Measurements from ENCODE around the gene SUN5. TPM values are rescaled to one million over a fixed set of nuclear protein-coding genes. Genes with fewer than 3 reads are reported as not detected.

The SUN5 gene
- total RNA-seq, 1 experiment from 2014 or later, result not detected

DNA sequence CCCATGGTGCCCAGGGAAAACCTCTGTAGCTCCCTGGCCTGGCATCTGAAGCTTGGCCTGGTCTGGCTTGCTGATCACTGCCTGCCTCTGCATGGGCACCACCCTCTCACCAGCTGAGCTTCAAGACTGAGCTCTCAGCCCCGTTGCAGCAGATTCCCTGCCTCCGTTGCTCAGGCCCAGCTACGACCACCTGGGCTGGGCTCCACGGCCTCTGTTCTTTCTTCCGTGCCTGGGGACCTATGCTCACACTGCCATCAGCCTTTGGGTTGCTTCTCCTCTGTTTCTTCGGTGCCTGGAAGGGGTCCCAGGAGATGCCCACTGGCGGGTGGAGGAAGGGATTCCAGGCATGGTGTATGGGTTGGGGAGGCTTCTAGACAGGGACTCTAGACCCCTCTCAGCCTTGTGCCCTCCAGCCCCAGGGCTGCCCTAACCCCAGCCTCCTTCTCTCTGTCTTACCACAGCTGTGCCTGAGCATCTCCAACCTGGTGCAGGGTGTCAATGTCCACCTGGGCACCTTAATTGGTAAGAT is 12.4 kb upstream of the SUN5 start:
- in situ Hi-C loops (cut with HindIII; ENCODE audit: low sequenced_read_pairs), result no loop called here
- DNase-seq (ENCODE audit: low spot score), result no peak

DNA sequence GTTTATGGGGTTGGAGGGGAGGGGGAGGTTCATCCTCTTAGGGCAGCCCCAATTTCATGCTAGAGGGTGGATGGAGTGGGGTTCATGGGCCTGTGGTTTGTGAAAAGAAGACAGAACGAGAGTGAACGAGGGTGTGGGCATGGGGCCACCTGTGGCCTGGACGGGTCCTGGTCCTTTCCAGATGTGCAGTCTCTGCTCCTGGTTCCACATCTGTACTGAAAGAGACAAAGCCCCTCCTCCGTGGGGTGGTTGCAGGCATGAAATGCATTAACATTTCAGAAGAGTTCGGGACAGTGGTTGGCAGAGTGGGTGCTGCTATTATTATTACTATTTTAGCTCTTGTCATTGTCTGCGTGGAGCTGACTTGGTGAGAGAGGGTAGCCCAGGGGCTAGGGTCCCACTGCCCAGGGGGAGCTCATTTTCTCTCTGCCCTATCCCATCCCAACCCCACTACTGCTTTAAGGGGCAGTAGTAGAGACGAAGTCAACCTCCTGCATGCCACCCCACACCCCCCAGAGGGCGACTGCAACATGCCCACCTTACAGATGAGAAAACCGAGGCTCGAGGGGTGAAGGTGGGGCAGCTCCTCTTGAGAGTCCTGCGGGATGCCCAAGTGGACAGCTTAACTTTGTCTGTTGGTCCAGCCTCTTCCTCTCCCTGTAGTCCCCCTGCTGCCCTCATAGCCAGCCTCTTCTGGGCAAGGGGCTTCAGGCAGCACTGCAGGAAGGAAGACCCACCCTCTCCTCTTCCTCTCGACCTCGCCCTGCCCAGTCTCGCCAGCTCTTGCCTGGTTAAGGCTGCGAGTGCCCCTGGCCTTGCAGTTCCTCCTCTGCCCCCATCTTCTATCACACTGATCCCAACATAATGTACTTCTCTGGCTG is 11.7 kb upstream of the SUN5 start:
- in situ Hi-C loops (cut with HindIII; ENCODE audit: low sequenced_read_pairs), result no loop called here
- DNase-seq (ENCODE audit: low spot score), result no peak

DNA sequence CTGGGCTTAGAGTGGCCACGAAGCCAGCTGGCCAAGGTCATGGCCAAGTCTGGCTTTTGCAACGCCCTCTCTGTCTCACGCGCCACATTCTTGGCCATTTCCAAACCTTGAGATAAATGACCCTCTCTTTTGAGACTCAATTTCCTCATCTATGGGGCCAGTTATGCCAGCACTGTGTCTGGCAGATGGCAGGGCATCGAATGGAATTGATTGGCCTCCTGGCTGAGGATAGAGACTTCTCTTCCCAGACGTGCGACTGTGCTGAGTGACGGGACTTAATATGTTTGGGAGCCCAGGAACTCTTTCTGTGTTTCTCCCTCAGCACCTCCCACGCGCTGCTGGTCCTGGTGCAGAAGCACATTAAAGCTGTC is 10.9 kb upstream of the SUN5 start:
- in situ Hi-C loops (cut with HindIII; ENCODE audit: low sequenced_read_pairs), result no loop called here

DNA sequence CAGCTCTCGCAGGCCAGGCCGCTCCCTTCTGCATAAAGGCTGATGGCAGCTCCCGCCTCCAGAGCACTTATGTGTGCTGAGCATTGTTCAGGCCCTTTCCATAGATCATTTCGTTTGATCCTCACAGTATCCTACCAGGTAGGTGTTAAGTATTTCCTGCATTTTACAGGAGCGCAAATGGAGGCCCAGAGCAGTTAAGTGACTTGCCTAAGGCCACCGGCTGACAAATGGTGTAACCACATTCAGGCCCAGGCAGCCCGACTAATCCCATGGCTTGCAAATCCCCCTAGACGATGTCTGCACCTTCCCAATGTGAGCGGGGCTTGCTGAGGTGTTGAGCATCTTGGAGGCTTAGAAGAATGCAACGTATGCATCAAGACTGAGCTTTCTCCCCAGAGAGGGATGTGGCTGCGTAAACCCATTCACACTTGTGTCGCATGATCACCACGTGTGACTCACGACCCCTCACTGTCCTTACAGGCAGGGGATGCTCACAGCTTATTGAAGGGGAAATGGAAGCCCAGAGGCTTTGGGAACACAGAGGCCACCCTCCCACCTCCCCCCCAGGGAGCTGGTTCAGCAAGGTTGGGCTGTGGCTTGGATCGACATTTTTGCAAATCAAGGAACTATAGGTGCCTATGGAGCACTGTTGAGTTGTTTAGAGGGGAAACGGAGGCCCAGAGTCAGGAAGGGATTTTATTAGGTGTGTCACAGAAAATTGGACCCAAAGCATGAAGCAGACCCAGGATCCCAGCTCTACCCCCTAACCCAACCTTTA is 10.3 kb upstream of the SUN5 start:
- in situ Hi-C loops (cut with HindIII; ENCODE audit: low sequenced_read_pairs), result no loop called here
- DNase-seq (ENCODE audit: low spot score), result no peak

More for the DNA sequence above, 10.9 kb upstream of the SUN5 start:
- no peak for DNase-seq (ENCODE audit: low spot score)

DNA sequence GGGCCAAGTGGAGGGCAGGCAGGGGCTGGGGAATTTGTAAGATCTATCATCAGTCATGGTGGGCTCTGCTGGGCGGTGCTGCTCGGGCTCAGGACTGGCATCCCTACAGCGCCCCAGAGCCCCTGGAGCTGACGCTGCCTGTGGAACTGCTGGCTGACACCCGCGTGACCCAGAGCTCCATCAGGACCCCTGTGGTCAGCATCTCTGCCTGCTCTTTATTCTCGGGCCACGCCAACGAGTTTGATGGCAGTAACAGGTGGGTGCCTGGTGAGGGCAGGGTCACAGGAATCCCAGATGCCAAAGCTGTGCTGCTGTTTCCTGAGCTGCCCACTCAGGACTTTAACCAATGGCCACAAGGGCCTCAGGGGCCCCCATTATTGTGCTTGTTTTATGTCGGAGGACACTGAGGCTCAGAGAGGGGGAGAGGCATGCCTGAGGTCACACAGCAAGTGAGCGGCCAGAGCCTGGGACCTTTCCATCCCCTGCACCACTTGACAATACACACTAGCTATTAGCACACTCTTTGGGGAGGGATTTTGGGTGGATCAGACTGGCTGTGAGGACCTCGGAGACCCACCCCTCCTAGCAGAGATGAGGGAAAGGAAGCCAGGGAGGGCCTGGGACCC is 9.6 kb upstream of the SUN5 start:
- no peak for DNase-seq (ENCODE audit: low spot score)
- in situ Hi-C loops (cut with HindIII; ENCODE audit: low sequenced_read_pairs), result no loop called here

DNA sequence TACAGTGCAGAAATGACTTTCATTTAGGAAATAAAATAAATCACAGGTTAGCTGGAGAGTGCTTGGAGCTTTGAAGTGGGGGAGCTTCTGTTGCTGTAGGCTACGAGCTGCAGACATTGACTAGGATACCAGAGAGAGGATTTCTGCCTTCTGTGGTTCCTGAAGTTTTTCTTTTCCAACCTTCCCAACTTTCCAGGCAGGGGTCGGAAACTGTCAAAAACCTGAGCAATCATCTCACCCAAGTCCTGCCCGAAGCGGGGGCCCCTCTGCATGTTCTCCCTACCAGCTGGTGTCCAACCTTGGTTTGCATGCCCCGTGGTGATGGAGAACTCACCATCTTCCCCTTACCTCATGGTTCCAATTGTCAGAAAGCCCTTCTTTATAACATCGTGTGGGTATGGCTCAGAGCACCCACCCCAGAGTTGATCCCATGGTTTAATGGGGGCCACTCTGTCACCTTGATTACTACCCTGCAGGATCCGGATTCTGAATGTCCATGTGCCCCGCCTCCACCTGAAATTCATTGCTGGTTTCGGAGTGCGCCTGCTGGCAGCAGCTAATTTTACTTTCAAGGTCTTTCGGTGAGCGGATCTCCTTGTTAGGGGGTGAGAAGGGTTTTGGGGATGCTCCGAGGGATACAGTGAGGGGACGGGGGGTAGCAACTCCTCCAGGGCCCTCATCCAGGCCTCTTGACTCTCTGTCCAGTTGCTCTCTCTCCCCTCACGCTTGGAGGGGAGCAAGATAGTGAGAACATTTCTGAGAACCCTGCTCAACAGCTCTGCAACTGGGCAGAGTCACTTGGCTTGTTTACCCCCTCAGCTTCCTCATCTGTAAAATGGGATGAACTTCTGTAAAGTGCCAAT is 8.3 kb upstream of the SUN5 start:
- no peak for DNase-seq (ENCODE audit: low spot score)
- in situ Hi-C loops (cut with HindIII; ENCODE audit: low sequenced_read_pairs), result no loop called here

DNA sequence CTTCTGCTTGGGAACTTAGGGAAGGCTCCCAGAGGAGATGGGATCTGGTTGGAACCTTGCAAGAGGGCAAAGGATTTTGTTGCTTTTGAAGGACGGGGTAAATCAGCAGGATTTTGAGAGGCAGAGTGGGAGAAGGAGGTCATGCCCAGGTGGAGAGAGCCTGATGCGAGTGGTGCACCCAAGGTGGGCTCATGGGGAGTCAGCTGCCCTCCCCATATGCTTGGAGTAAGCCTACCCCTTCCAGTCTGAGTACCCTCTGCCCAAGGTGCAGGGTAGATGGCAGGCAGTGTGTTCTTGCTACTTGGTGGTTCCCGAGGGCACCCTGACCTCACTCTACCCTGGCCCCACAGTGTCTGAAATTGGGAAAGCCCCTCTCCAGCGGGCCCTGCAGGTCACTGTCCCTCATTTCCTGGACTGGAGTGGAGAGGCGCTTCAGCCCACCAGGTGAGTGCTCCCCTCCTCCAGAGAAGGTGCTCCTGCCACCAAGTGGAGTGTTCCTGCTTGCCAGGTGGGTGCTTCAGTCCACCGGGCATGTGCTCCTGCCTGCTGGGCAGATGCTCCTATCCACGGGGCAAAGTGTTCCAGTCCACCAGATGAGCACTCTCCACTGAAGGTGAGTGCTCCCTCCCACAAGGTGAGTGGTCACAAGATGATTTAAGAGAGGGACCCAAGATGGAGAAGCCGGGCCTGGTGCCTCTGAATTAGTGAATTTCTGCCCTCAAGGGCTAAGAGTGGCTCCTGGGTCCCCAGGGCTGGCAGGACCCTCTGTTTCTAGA is 6.6 kb upstream of the SUN5 start:
- DNase-seq (ENCODE audit: low spot score), result no peak
- in situ Hi-C loops (cut with HindIII; ENCODE audit: low sequenced_read_pairs), result no loop called here

DNA sequence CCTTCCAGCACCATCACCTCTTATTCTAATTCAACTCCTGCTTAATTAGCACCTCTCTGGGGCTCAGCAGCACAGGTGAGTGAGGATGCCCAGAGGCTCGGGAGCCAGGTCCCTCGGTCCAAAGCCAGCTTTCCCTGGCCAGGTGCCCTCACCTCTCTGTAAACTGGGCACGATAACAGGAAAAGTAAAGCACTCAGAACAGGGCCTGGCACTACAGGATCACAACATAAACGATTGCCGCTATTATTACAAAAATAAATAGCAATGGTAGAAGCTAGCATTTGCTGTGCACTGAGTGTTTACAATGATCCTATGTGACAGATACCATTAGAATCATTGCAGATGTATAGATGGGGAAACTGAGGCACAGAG is 5.9 kb upstream of the SUN5 start:
- no peak for DNase-seq (ENCODE audit: low spot score)
- in situ Hi-C loops (cut with HindIII; ENCODE audit: low sequenced_read_pairs), result no loop called here

DNA sequence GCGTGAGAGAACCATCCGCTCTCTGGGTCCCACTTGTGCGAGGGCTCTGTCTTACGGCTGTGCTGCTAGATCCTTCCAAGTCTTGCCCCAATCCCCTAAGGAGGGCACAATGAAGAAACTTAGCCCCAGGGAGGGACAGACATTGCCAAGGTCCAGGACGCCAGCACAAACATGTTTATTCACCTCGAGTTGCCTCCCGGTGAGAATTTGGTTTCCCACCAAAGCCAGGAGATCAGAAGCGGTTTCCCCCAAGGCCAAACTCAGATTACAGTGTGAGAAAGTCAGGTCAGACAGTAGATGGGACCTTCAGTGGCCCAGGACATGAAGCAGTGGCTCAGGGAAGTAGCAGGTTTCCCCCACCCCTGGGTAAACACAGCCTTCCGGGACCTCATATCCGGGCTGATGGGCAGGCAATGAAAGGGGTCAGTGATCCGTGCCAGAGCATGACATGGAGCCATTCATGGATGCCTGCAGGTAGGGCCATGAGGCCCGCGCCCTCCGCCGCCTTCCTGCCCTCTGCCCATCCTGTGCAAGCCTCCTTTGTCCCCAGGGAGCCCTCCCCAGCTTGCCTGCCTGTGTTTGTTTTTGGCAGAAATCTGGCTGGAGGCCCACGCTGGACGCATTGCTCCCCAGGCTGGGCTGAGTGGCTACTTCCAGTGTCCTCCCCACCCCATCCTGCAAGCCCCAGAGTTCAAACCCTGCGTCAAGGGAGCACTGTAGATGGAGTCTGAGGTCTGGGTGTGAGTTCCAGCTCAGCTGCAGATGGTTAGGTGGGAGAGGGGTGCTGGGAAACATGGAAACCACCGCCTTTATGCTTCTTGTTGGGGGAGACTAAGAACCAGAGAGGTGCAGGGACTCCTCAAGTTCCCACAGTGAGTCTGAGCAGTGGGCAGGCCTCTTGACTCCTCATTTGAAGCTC is 5.2 kb upstream of the SUN5 start:
- in situ Hi-C loops (cut with HindIII; ENCODE audit: low sequenced_read_pairs), result no loop called here

DNA sequence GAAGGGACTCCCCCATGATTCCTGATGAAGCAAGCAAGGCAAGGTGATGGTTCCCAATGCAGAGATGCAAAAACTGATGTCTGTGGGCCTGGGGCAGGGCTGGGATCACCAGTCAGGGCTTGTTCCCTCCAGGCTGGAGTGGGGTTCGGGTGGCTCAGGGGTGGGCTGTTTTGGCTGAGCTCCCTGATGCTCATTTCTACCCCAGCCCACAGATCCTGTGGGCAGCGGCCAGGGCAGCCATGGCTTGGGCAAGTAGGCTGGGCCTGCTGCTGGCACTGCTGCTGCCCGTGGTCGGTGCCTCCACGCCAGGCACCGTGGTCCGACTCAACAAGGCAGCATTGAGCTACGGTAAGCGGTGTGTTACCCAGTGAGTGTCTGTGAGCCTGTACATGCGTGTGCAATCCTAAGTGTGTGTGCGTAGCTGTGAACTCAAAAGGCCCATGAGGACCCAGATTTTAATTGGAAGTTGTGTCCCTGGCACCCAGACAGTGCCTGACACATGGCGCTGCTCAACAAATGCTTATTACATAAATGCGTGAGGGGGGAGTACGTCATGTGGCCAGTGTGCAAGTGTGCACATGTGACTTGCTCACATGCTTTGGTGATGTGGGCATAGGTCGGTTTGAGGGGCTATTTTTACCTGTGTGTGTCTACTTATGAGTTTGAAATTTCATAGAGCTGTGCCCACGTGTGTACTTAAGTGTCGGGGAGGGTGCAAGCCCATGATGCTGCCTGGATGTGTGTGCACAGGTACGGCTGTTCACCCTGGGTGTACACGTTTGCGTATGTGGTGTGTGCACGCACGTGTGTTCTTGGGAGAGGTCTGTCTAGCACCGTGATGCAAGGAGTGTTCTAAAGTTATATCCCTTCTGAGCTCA is 4.3 kb upstream of the SUN5 start:
- no peak for DNase-seq (ENCODE audit: low spot score)
- in situ Hi-C loops (cut with HindIII; ENCODE audit: low sequenced_read_pairs), result no loop called here

More for the DNA sequence above, 5.2 kb upstream of the SUN5 start:
- DNase-seq (ENCODE audit: low spot score), result no peak

DNA sequence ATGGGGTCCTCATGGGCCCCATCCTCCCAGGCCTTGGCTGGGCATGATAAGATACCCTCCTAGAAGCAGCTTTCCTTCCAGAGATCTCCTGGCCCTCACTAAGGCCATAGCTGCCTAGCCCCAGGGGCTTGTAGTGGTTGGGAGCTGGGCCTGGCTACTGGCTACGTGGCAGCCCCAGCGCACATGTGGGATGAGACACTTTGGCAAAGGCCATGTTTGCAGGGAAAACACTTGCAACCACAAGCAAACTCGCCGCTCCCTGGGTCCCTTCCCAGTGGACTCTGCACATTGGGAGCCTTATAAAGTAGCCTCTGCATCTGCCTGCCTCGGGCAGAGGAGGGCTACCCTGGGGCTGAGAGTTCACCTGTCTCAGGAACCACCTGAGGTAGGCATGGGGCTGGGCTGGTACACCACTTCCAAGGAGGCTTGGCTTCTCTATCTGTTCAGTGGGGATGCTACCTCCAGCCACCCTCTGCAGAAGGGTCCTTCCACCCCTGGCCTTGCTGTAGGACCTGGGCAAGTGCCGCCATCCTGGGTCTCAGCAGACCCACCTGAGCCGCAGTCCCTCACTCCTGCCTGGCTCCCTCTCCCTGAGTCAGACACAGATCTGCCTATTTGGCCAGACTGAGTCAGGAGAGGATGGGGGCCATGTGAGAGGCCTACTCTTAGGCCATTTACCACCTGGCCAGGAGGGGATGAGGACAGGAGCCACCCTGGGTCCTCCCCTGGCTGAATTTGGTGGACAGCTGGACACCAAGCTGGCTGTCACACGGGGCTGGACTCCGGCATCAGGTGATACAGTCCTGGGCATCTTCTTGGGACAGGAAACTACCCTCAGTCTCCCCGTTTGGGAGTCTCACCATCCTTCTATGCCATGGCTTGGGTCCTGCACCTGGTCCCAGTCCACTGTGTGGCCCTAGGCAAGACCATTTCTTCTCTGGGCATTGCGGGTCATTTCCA is 3.4 kb upstream of the SUN5 start, which contains the start of gene BPIFB2:
Gene BPIFB2 (plus strand): TSS at position 329 of the 960 bp plus-strand sequence. CDS start 871 bp downstream, outside the sequence.
- in situ Hi-C loops (cut with HindIII; ENCODE audit: low sequenced_read_pairs), result no loop called here
- DNase-seq (ENCODE audit: low spot score), result no peak

DNA sequence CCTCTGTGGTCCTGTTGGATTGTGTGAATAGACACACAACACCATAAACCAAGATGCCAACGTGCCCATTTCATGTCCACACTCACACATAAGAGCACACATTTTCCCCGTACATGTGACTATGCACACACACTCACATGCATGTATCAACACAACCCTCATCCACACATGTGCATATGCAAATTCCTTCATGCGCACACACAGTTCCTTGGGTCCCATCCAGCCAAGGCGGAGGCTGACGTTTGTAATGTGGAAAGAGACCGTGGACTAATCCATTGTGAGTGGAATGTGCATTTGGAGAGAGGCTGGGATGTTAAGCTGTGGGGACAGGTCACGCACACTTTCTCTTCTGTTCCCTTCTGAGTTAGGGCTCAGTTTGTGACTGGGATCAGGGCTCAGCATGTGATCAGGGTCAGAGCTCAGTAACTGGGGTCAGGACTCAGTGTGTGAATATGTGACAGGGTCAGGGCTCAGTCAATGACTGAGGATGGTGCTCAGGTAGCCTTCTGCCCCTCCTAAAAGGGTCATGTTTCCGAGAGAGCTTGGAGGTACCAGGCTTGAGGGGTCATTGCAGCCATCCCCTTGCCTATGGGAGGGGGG is 2.6 kb upstream of the SUN5 start:
- no peak for DNase-seq (ENCODE audit: low spot score)
- in situ Hi-C loops (cut with HindIII; ENCODE audit: low sequenced_read_pairs), result no loop called here

DNA sequence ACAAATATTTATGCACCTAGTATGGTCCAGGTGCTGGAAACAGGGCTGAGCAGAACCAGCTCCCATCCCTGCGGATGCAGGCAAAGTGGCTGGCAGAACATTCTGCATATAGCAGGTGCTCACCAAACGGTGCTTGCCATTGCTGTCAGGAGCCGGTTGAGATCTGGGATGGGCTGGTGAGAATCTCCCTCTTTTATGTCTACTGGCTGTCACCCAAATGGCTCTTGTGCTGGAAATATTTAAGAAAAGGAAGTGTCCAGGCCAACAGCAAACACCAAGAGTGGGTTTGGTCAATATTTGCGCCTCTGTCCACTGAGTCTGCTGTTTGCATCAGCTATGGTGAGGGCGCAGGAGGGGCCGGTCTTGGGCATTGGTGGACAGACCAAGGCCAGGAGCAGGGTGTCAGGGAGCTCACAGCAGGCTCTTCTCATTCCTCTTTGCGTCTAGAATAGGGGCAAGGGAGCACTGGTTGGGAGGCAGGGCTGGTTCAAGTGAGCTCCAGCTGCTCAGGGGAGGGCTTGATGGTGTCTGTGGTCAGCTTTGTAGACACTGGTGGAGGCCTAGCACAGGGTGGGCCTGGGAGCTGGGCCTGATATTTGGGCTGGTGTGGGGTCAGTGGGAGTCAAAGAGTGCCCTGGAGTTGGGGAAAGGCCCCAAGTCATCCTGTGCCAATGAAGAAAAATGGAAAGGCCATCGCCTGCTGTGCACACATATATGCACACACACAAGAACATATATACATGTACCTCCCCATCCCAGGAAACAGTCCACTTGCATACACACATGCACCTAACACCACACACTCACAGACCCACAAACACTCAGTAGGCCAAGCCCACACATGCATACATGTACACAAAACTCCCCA is 1.9 kb upstream of the SUN5 start:
- in situ Hi-C loops (cut with HindIII; ENCODE audit: low sequenced_read_pairs), result no loop called here

DNA sequence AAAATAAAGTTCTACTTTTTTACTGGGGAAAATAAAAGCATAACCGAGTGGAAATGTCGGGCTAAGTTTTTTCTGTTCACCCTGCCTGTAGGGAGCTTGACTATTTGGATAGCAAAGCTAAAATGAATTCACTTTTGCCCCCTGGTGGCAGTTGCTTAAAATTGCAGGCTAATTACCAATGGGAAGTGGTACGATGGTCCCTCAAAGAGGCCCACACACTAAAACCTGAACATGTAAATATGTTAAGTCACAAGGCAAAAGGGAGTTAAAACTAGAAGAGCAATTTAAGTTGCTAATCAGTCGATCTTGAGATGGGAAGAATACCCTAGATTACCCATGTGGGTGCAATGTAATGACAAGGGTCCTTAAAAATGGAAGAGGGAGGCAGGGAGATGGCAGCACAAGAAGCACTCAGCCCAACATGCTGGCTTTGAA is 916 bp upstream of the SUN5 start:
- DNase-seq (ENCODE audit: low spot score), result no peak
- in situ Hi-C loops (cut with HindIII; ENCODE audit: low sequenced_read_pairs), result no loop called here

More for the DNA sequence above, 1.9 kb upstream of the SUN5 start:
- no peak for DNase-seq (ENCODE audit: low spot score)
